ENCODE results near the gene CNKSR3. TPM values are rescaled to one million over a fixed set of nuclear protein-coding genes. Genes with fewer than 3 reads are reported as not detected.

The CNKSR3 gene
- total RNA-seq, 1 donor from 2014 or later: 9.5 TPM

- Histone ChIP-seq H3K4me1 (peaks cover 4% of the 10 kb centered on the region), H3K36me3 (peaks cover 10% of the 10 kb centered on the region), H3K27me3 (ENCODE audit: low read depth) (no peaks in the 10 kb centered on the region), H3K4me3 (no peak overlapping the region), H3K27ac (no peak overlapping the region), H3K9me3 (no peaks in the 10 kb centered on the region)
- intact Hi-C loops (cut with DNase I): no loop called here
- ATAC-seq (no peak), DNase-seq (no peak)
- TF ChIP-seq CTCF (IDR thresholded peaks at IDR 0.05): no peak
Observed at GRCh38 chr6:154427446-154427845, 83.0 kb downstream of the CNKSR3 start.

DNA sequence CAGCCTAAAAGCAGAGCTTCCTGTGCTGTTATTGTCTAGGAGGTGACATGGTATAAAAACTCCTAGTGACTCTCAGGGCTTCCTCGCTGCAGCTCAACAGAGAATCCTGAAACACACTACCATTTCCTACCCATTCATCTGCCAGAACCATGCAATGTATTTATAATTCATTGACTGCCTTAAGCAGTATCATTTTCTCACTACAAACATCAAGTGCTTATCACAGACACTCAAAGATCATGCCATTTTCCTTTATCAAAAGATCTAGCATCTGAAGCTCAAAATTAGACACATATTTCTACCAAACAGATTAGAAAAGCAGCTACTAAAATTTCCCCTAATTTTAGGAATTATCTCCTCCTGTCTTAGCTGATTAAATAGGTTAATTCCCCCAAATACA, 83.5 kb downstream of the CNKSR3 start:
- Histone ChIP-seq H3K9me3 (no peaks in the 10 kb centered on the region), H3K27me3 (ENCODE audit: low read depth) (no peaks in the 10 kb centered on the region), H3K4me3 (no peak overlapping the region), H3K4me1 (no peaks in the 10 kb centered on the region), H3K27ac (no peak overlapping the region), H3K36me3 (peaks cover 14% of the 10 kb centered on the region)
- no peak for ATAC-seq
- no peak for TF ChIP-seq CTCF (IDR thresholded peaks at IDR 0.05)
- intact Hi-C loops (cut with DNase I): no loop called here
- DNase-seq: no peak

GRCh38 chr6:154425034-154425433, 85.5 kb downstream of the CNKSR3 start:
- intact Hi-C loops (cut with DNase I): no loop called here
- ATAC-seq: no peak
- no peak for TF ChIP-seq CTCF (IDR thresholded peaks at IDR 0.05)
- no peaks in the 10 kb centered on the region for H3K4me1 ChIP-seq
- H3K27ac ChIP-seq: no peak overlapping the region
- DNase-seq: no peak
- H3K27me3 ChIP-seq (ENCODE audit: low read depth): no peaks in the 10 kb centered on the region
- peaks cover 14% of the 10 kb centered on the region for H3K36me3 ChIP-seq
- no peaks in the 10 kb centered on the region for H3K9me3 ChIP-seq
- H3K4me3 ChIP-seq: no peak overlapping the region

DNA sequence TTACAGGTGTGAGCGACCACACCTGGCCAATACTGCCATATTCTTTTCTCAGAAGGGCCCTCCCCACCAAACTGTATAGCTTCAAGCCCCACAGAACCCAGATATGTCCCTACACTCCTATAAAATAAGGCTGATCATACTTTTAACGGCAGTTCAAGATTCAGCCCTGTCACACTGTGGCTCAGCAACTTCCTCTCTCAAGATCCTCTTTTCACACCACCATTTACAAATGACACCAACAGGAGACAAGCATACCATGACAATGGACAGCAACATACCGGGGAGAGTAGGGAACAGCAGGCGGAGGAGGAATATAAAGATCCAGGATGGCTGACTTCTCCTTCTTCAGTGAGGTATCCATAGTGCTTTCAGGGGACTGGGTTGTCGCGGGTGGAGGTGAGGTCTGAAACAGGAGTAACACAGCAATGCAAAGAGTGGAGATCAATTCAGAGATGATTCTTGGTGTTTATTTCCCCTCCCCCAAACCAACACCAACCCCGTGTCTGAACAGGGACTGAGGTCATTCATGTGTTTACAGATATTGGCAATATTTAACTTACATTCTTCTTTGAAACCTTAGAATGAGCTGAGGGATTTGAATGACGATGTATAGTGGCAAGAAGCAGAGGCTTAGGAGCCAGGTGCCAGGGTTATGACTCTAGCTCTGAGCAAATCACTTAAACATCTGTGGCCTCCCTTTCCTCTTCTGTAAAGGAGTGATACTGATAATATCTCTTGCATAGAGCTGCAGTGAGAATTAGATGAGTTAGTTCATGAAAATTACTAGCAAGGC, 96.3 kb downstream of the CNKSR3 start:
- Histone ChIP-seq H3K27me3 (ENCODE audit: low read depth) (no peaks in the 10 kb centered on the region), H3K4me1 (peaks cover 14% of the 10 kb centered on the region), H3K4me3 (no peak overlapping the region), H3K36me3 (no peaks in the 10 kb centered on the region), H3K27ac (no peak overlapping the region), H3K9me3 (no peaks in the 10 kb centered on the region)
- intact Hi-C loops (cut with DNase I): no loop called here
- ATAC-seq: peak in 1 of 2 donors; percentile 29
- no peak for TF ChIP-seq CTCF (IDR thresholded peaks at IDR 0.05)
- DNase-seq: no peak

GRCh38 chr6:154412106-154412820, 98.2 kb downstream of the CNKSR3 start:
- ATAC-seq (no peak), DNase-seq (no peak)
- no peak for TF ChIP-seq CTCF (IDR thresholded peaks at IDR 0.05)
- no peaks in the 10 kb centered on the region for H3K36me3 ChIP-seq
- H3K9me3 ChIP-seq: no peaks in the 10 kb centered on the region
- H3K4me3 ChIP-seq: no peak overlapping the region
- no peak overlapping the region for H3K27ac ChIP-seq
- H3K27me3 ChIP-seq (ENCODE audit: low read depth): no peaks in the 10 kb centered on the region
- intact Hi-C loops (cut with DNase I): no loop called here
- peaks cover 14% of the 10 kb centered on the region for H3K4me1 ChIP-seq

Data from lower lobe of right lung (tissue), 2 donors.